GM23338 (cell line): ENCODE measurements around the gene AKAP7.
A peak's percentile ranks its signal among the peaks of the same experiment; 100 is the strongest.

Source experiments
- CREB1 ChIP-seq: fragments of 250-450 bp; sonication (Bioruptor Pico); IDR thresholded peaks from 2 replicates; pipeline ENCODE4 v1.5.0; 2020; ENCODE audit warnings: low read depth, mild to moderate bottlenecking, moderate library complexity
- CTCF ChIP-seq, 2 experiments: fragments of 200-600 bp in 1 of 2; sonication (generic) in 1 of 2; conservative IDR thresholded peaks; 2 replicates each; pipeline versions ENCODE4 v1.5.1 to v1.6.1; 2016 to 2017; ENCODE audit warnings: antibody characterized with exemption in 2 of 2, low read depth in 2 of 2, mild to moderate bottlenecking in 2 of 2, moderate library complexity in 1 of 2
- EZH2 ChIP-seq: fragments of 200-600 bp; sonication (generic); IDR thresholded peaks from one replicate; pipeline ENCODE4 v1.8.0; 2017; ENCODE audit warnings: antibody characterized with exemption, mild to moderate bottlenecking, low read depth; ENCODE audit not compliant: unreplicated experiment
- EZH2phosphoT487 ChIP-seq: fragments of 200-600 bp; sonication (generic); IDR thresholded peaks from one replicate; pipeline ENCODE4 v1.8.1; 2018; ENCODE audit warnings: antibody characterized with exemption; ENCODE audit not compliant: unreplicated experiment
- JUNB ChIP-seq: IDR thresholded peaks from one replicate; pipeline ENCODE4 v1.6.1; 2016; ENCODE audit warnings: antibody characterized with exemption; ENCODE audit not compliant: unreplicated experiment
- NANOG ChIP-seq: IDR thresholded peaks from 2 replicates; pipeline ENCODE4 v1.6.1; 2016; ENCODE audit warnings: antibody characterized with exemption, borderline replicate concordance
- POLR2AphosphoS5 ChIP-seq: IDR thresholded peaks from 2 replicates; pipeline ENCODE4 v1.6.1; 2016; ENCODE audit warnings: antibody characterized with exemption, low read depth
- REST ChIP-seq: IDR thresholded peaks from one replicate; pipeline ENCODE4 v1.6.1; 2018; ENCODE audit warnings: antibody characterized with exemption; ENCODE audit not compliant: unreplicated experiment
- ZNF114 ChIP-seq: fragments of 250-450 bp; sonication (Bioruptor Pico); IDR thresholded peaks from 2 replicates; pipeline ENCODE4 v1.5.0; 2020; ENCODE audit warnings: mild to moderate bottlenecking, moderate library complexity
- ZNF331 ChIP-seq: fragments of 250-450 bp; sonication (Bioruptor Pico); IDR thresholded peaks from 2 replicates; pipeline ENCODE4 v1.5.0; 2020; ENCODE audit warnings: low read depth, mild to moderate bottlenecking, moderate library complexity
- ZNF462 ChIP-seq: fragments of 250-450 bp; sonication (Bioruptor Pico); IDR thresholded peaks from 2 replicates; pipeline ENCODE4 v1.5.0; 2020; ENCODE audit warnings: mild to moderate bottlenecking, moderate library complexity

- no peak for TF ChIP-seq EZH2
- TF ChIP-seq CTCF (conservative IDR thresholded peaks at IDR 0.05; ENCODE audit: low read depth in 2 of 2) = no peak
- TF ChIP-seq POLR2AphosphoS5 = peak; percentile 39; the same call in 1 of the 2 replicates
- no peak for TF ChIP-seq REST
- peak; percentile 85 for TF ChIP-seq ZNF462 (CRISPR knock-in tag)
- TF ChIP-seq EZH2phosphoT487 = no peak
- no peak for TF ChIP-seq ZNF114 (CRISPR knock-in tag)
- TF ChIP-seq CREB1 (CRISPR knock-in tag) = no peak
- peak; percentile 68; the same call in 1 of the 2 replicates for TF ChIP-seq NANOG
- TF ChIP-seq ZNF331 (CRISPR knock-in tag) = no peak
- no peak for TF ChIP-seq JUNB
Measured at GRCh38 chr6:131161987-131162386, 26.7 kb downstream of the AKAP7 start.
